Fibroblast of skin of left biceps (primary cell): ENCODE measurements around the gene RNF212.

Source experiments
- DNase-seq, 2 experiments: peaks; one replicate each; pipeline ENCODE4 v3.0.0-alpha.2; 2013; ENCODE audit warnings: low read depth in 2 of 2

The RNF212 gene

DNA sequence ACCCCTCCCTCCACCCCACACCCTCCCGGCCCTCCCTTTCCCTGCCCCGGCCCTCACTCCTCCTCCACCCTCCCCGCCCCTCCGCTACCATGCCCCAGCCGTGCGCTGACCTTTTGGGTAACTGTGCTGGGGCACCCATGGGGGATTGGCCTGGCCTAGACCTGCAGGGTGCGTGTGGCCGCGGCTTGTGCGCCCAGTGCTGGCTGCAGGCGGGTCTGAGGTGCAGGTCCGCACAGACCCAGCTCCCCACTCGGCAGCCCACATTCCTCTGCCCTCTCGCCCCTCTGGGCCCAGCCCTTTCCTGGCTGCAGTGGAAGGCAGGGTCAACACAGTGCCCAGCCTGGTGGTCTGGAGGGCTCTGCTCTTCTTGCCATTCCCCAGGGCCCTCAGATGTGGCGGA is 77.3 kb downstream of the RNF212 start:
- DNase-seq: no peak

DNA sequence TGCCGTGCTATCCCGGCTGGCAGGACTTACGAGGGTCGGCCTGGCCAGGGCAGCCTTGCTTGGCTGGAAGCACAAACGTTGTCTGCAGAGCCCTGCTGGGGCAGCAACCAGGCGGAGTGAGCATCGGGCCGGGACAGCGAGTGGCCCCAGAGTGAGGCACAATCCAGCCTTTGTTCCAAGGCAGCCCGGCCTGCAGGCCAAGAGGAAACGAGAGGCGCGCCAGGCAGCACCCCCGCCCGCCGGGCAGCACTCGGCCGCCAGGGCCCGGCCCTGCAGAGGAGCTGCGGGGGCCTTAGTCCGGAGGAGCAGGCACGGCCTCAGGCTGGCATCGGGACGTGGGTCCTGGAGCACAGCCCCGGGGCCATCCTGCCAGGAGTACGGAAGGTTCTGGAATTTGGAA is 77.9 kb downstream of the RNF212 start:
- DNase-seq: no peak

DNA sequence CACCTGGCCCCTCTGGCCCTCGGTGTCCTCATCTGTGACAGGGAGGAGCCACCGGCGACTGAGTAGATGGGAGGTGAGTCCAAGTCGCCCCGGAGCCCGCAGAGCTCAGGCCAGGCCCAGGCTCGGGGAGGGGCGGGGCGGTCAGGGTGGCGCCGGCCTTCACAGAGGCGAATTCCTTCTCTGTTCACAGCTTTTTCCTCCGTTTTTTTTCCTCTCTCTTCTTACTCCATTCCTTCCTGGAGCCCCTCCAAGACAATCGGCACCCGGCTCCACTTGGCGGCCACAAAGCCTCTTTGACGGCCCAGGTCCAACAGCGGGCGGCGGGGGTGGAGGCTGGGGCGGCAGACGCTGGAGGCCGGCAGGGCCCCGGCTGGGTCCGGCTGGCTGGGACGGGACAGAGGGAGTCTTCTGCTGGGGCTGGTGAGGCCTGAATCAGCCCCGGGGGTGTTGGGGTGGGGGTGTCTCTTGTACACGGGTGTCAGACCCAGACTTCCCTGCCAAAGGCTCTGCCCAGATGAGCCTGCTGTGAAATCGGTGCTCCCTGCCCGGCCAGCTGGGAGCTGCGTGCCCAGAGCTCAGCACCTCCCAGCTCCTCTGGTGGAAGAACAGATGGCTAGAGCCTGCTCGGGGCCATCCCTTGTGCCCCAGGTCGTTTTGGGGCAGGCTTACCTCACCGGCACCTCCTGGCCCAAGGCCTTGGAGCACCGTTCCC is 79.4 kb downstream of the RNF212 start:
- DNase-seq: no peak

DNA sequence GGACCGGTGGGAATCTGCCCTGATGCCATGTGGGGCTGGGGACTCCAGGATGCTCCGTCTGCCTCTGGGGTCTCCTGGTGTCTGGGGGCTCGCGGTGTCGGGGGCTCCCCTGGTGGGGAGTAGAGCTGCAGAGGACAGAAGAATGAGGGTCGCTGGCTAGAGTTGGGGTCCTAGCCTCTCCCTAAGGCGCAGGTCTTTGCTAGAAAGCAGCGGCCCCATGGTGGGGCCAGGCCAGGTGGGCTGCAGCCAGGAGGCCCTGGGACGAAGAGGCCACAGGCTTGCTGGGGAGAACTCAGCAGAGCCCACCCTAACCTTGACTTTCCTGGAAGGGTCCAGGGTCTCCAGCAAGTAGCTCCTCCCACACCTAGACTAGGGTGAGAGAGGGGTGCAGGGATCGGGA is 80.5 kb downstream of the RNF212 start:
- DNase-seq: no peak

DNA sequence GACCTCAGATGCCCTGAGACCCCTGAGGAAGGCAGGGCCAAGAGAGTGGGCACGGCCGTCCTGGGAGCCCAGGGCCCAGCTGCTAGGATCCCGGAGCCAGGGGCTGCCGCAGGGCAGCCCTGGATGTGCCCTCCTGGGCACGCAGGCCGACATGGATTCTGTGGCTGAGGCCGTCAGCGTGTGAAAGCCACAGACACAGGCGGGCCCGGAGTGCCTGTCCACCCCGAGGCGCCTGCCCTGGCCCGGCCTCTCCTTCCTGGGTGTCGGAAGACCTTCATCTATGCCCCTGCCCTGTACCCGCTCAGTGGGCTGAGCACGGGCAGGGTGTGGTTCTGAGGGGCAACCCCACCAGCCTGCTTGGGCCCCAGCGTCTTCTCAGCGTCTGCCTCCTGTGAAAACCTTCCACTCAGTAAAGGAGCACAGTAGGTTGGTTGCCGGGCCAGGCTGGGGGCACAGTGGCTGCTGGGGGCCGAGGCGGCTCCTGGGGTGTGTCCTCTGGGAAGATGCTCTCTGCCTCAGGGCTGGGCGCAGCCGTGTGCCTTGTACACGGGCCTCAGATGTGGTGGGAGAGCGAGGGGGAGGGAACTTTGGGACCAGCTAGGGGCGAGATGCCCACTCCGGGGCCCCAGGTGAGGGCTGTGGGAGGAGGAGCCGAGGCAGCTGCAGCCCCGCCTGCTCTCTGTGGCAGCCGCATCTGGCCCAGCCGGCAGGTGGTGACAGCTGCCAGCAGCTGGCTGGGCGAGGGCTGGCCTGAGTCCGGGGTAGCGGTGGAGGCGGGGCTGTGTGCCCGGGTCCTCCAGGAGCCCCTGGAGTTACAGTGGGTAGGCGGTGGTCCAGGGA is 81.2 kb downstream of the RNF212 start:
- no peak for DNase-seq

DNA sequence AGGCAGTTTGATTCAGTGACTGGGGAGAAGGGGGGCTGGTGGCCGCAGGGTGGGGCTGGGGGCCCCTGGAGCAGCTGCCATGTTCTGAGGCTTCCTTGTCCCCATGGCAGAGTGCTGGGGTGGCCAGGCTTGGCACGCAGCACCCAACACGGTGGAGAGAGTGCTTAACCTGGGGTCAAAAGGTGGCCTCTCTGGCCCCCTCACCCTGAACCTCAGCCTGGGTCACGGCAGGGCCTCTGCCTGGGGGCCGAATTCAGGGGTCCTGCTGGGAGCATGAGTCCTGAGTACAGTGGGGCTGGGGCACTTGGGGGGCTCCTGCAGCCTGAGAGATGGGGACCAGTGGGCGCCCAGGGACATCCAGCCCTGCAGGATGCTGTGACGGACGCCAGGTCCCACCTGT is 82.0 kb downstream of the RNF212 start:
- no peak for DNase-seq

DNA sequence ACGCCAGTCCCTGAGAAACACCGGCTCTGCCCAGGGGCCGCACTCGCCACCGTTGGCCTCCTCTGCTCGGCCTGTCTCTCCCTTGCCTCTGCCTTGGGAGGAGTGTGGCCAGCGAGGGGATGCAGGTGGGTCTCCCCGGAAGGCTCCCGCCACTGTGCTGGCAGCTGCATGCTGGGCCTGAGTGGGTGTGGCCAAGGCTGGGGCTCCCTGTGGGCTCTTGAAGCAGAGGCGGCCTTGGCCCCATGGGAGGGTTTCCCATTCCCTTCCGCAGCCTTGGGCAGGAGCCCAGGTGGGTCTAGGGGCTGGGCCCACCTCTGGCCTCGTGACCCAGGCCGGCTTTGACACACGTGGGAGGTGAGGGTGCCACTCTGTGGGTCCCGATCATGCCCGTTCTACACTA is 82.8 kb downstream of the RNF212 start:
- no peak for DNase-seq

DNA sequence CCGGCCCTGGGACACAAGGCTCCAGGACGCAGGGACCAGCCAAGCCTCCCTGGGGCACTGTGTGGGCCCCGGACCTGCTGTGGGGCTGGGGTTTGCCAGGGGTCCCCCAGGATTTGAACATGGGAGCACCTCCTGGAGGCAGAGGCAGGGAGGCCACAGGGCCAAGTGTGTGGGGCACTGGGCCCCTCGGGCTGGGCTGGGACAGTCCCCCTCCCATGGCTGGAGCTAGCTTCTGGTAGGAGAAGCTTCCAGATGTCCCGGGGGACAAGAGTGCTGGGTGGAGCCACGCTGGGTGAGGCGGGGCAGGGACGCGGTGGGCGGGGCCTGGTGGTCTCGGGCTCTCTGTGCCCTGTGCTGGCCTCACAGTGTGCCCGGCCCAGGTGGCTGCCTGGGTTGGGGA is 83.3 kb downstream of the RNF212 start:
- DNase-seq: no peak

DNA sequence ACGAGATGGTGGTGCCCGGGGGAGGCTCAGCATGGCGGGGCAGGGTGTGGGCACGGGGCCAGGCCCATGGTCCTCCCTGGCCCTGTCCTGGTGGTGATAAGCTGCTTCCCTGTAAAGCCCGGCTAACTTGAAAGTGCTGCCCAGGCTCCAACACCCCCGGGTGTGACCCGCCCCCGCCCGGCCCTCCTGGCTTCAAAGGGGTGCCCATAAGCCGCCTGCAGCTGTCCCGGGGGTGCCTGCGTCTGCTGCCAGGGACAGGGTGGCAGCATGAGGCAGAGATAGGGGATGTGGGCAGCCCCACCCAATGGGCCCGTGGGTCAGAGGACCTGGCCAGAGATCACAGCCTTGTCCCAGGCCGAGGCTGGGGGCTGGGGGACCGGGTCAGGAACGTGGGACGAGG is 83.8 kb downstream of the RNF212 start:
- no peak for DNase-seq

DNA sequence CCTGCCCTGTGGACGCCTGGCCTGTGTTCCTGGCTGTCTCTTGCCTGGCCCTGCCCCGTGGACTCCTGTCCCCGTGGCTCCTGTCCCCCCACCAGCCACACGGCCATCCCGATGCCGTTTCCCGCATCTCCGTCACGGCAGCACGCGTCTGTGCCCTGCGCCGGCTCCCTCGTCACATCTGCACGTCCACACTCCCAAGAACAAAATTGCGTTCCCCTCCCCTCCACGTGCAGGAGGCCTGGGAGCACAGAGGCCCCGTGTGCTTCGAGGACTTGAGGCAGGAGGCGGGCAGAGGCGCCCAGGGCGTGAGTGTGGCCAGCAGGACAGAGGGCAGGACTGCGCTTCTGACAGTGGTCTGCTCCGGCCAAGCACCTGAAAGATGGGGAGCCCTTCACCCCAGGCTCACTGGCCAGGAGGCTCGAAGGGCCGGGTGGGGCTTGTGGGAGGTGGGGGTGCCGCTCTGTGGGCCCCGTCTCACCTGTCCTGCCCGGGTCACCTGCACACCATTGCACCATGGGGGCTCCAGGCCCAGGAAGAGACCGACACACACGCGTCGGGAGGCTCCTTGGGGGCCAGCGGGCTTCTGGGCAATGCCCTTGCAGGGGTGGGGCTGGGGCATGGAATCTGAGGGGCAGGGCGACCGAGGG is 84.7 kb downstream of the RNF212 start:
- DNase-seq: no peak

DNA sequence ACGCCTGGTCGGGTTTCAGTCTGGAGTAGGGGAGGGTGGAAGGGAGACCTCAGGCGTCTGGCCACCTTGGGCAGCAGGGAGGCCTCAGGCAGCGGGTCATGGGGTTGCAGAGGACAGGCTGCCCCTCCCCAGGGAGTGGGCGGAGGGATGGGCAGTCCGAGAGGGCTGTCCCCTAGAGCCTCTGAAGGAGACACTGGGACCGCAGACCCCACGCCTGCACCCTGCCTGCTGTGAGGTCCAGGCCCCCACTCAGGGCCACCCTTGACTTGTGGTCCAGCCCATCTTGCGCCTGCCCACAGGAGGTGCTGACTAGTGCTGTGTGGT is 85.5 kb downstream of the RNF212 start:
- no peak for DNase-seq

DNA sequence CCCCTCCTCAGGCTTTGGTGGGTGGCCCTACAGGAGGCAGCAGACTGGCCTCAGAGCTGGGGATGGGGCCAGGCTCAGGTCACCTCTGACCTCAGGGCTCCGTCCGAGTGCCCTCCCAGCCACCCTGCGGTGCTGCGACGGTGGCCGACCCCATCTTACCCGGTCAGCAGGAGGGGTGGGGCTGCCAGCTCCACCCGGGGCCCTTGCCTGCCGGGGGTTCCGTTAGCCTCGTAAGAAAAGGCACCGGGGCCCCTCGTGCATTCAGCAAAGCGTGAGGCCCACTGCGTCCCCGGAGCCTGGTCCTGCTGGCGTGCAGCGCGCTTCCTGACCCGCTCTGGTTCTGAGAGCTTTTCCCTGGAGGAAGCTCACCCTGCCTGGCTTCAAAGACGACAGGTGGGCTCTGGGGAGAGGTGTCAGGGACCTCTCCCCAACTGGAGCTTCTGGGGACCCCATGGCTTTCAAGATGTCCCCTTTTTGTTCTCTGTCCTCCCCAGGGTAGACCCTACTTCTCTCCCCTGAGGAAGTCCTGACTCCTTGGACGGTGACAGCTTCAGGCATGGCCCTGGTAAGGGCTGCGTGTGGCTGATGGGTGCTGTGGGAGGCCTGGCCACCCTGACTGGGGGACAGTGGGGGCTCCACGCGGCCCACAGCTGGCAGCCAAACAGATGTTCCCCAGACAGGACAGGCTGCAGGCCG is 86.0 kb downstream of the RNF212 start:
- DNase-seq: no peak

DNA sequence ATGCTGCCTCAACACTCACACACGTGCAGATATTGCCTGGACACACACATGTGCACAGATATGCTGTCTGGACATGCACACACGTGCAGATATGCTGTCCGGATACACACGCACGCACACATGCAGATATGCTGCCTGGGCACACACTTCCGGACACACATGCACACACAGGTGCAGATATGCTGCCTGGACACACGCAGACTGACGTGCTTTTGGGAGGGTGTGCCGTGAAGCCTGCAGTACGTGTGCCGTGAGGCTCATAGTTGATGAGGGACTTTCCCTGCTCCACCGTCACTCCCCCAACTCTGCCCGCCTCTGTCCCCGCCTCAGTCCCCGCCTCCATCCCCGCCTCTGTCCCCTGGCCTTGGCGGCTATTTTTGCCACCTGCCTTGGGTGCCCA is 87.2 kb downstream of the RNF212 start:
- DNase-seq: no peak

DNA sequence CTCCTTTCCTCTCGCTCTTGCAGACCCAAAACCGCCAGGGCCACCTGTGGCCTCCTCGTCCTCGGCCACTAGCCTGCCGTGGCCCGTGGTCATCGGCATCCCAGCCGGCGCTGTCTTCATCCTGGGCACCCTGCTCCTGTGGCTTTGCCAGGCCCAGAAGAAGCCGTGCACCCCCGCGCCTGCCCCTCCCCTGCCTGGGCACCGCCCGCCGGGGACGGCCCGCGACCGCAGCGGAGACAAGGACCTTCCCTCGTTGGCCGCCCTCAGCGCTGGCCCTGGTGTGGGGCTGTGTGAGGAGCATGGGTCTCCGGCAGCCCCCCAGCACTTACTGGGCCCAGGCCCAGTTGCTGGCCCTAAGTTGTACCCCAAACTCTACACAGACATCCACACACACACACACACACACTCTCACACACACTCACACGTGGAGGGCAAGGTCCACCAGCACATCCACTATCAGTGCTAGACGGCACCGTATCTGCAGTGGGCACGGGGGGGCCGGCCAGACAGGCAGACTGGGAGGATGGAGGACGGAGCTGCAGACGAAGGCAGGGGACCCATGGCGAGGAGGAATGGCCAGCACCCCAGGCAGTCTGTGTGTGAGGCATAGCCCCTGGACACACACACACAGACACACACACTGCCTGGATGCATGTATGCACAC is 88.3 kb downstream of the RNF212 start:
- DNase-seq: no peak

DNA sequence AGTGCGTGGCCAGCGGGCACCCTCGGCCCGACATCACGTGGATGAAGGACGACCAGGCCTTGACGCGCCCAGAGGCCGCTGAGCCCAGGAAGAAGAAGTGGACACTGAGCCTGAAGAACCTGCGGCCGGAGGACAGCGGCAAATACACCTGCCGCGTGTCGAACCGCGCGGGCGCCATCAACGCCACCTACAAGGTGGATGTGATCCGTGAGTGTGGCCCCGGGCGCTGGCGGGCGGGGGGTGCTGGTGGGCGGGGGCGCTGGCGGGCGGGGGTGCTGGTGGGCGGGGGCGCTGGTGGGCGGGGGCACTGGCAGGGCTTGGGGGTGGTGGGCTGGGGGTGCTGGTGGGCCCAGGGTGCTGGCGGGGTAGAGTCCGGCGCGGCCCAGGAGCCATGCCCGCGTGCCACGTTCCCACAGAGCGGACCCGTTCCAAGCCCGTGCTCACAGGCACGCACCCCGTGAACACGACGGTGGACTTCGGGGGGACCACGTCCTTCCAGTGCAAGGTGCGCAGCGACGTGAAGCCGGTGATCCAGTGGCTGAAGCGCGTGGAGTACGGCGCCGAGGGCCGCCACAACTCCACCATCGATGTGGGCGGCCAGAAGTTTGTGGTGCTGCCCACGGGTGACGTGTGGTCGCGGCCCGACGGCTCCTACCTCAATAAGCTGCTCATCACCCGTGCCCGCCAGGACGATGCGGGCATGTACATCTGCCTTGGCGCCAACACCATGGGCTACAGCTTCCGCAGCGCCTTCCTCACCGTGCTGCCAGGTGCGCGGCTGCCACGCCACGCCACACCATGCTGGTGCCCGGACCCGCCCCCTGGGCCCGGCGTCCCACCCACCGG is 89.2 kb downstream of the RNF212 start:
- no peak for DNase-seq

DNA sequence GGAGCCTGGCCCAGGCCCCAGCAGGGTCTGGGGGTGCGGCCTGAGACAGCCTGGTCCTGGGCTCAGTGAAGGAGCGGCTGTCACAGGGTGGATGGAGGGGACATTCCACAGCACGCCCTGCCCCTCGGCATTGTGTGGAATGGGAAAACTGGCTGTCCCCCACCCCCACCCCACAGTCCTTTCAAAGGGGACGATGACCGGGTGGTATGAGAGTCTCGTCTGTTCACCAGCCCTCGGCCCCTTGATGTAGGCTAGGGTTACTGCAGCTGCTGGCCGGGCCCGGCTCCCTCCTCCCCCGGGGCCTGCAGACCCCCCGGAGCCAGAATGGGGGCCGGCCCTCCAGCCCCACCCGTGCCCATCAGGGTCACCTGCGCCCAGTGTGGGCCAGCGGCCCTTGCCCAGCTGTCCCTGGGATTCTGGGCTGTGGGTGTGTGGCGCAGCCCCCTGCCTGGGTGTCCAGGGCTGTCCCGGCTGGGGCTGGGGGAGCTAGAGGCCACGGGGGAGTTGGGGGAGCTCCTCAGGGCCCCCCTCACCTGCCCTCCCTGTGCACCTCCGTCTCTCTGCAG is 90.2 kb downstream of the RNF212 start:
- DNase-seq: no peak

DNA sequence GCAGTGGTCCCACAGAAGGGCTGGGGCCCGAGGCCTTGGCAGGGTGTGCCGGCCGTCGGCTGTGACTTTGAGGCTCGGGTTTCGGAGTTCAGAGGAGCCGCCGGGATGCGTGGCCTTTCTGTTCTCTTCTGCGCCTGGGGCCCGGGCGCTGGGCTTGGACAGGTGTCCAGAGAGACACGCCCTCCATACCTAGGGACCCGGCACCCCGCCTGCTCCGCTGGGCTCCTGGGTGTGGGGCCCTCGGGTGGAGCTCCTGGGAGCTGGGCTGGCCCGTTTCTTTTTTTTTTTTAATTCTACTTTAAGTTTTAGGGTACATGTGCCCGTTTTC is 90.7 kb downstream of the RNF212 start:
- DNase-seq: no peak

DNA sequence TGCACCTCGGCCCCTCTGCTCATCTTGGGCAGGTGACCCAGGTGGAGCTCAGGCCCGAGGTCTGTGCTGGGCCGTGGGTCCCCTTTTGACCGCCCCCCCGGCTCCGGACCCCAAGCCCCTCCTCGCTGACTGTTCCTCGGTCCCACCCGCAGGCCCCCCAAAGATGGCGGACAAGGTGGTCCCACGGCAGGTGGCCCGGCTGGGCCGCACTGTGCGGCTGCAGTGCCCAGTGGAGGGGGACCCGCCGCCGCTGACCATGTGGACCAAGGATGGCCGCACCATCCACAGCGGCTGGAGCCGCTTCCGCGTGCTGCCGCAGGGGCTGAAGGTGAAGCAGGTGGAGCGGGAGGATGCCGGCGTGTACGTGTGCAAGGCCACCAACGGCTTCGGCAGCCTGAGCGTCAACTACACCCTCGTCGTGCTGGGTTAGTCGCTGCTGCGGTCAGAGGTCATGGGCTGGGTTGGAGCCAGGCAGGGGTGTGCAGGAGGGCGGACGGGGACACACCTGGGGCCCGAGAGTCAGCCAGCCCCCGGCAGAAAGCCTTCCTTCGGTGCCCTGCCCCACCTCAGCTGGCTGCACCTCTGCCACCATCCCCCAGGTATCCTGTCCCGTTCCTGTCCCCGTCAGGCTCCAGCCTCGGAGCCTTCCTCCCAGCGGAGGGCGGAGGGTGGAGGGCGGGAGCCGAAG is 91.2 kb downstream of the RNF212 start:
- DNase-seq: no peak
